Ascending aorta (tissue), 2 donors: Measurements from ENCODE around the gene CTNND2. TPM values are rescaled to one million over a fixed set of nuclear protein-coding genes. Genes with fewer than 3 reads are reported as not detected.

Source experiments
- DNase-seq, 2 donors: peaks; one replicate each; pipeline ENCODE4 v3.0.0-alpha.2; 2019; ENCODE audit warnings: low spot score in 2 of 2
- H3K27ac ChIP-seq, 2 donors: fragments of 200-600 bp; sonication (generic); one replicate each; pipeline ENCODE4 v1.5.1; 2016 to 2017; ENCODE audit warnings: mild to moderate bottlenecking in 1 of 2
- H3K27me3 ChIP-seq: fragments of 200-600 bp; sonication (generic); one replicate; pipeline ENCODE4 v1.5.1; 2017
- H3K36me3 ChIP-seq, 2 donors: fragments of 200-600 bp; sonication (generic); one replicate each; pipeline ENCODE4 v1.5.1; 2016
- H3K4me1 ChIP-seq, 2 donors: fragments of 200-600 bp; sonication (generic); one replicate each; pipeline ENCODE4 v1.5.1; 2016 to 2017; ENCODE audit warnings: mild to moderate bottlenecking in 1 of 2
- H3K4me3 ChIP-seq, 2 donors: fragments of 200-600 bp; sonication (generic); one replicate each; pipeline ENCODE4 v1.5.1; 2016 to 2017; ENCODE audit warnings: mild to moderate bottlenecking in 1 of 2
- H3K9me3 ChIP-seq, 2 donors: fragments of 200-600 bp; sonication (generic); one replicate each; pipeline ENCODE4 v1.5.1; 2016
- intact Hi-C: fragments of 100-400 bp; cut with DNase I; formaldehyde crosslinking; loops from one replicate; pipeline ENCODE4 v1.15.1; 2023
- total RNA-seq: library from RNA; depleted of rRNA; stranded (reverse); fragments of >200 nt; gene quantifications from one replicate; pipeline ENCODE4 v1.1.0, GENCODE V29; 2016
- TF ChIP-seq, protein P1 (sequence below), 3 experiments: fragments of 200-600 bp in 2 of 3; fragments of 450-650 bp in 1 of 3; sonication (generic) in 2 of 3; IDR thresholded peaks; one replicate each; pipeline ENCODE4 v1.5.1; 2016 to 2019; ENCODE audit warnings: antibody characterized with exemption in 3 of 3, mild to moderate bottlenecking in 1 of 3, moderate library complexity in 1 of 3

Gene CTNND2
- total RNA-seq, 1 donor from 2014 or later: 0.11 TPM

DNA sequence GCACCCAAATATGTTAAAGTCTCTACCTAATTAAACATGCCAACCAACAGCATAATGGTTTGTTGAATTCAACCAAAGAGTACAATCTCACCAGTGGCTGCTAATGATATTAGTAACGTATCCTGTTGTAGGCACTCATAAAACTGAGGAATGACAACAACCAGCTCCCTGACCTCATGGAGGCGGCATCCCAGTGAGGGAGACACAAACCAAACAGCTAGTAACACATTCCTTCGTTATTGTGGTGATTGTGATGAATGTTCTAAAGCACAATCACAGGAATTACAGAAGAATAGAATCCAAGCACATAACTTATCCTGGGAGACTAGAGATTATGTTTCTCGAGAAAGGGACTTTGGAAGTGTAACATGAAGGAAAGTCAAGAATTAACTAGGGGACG, 224.6 kb downstream of the CTNND2 start:
- TF ChIP-seq, protein P1, sequence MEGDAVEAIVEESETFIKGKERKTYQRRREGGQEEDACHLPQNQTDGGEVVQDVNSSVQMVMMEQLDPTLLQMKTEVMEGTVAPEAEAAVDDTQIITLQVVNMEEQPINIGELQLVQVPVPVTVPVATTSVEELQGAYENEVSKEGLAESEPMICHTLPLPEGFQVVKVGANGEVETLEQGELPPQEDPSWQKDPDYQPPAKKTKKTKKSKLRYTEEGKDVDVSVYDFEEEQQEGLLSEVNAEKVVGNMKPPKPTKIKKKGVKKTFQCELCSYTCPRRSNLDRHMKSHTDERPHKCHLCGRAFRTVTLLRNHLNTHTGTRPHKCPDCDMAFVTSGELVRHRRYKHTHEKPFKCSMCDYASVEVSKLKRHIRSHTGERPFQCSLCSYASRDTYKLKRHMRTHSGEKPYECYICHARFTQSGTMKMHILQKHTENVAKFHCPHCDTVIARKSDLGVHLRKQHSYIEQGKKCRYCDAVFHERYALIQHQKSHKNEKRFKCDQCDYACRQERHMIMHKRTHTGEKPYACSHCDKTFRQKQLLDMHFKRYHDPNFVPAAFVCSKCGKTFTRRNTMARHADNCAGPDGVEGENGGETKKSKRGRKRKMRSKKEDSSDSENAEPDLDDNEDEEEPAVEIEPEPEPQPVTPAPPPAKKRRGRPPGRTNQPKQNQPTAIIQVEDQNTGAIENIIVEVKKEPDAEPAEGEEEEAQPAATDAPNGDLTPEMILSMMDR (IDR thresholded peaks at IDR 0.05): no peak
- Histone ChIP-seq H3K4me3 (no peak overlapping the region), H3K27ac (no peak overlapping the region), H3K4me1 (no peaks in the 10 kb centered on the region), H3K9me3 (no peaks in the 10 kb centered on the region), H3K36me3 (no peaks in the 10 kb centered on the region), H3K27me3 (no peaks in the 10 kb centered on the region)
- intact Hi-C loops: no loop called here
- no peak for DNase-seq

DNA sequence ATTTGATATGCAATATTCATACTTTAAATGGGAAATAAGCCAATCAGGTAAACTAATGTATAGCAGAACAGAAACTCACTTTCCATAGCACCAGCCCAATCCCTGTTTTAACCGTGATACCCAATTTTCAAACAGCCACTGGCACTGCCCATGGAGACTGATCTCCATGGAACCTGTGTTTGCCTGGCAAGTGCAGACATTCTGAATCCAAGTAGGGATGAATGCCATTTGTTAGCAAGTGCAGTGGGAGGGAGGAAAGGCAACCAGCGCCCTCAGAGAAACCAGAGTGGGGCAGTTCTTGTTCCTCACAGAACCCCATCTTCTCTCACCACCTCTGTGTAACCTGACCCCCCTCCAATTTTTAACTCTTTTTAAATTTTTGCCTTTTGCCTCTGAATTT, 229.1 kb downstream of the CTNND2 start:
- DNase-seq: no peak
- H3K27me3 ChIP-seq: no peaks in the 10 kb centered on the region
- H3K4me3 ChIP-seq: no peak overlapping the region
- H3K36me3 ChIP-seq: no peaks in the 10 kb centered on the region
- no peak overlapping the region for H3K27ac ChIP-seq
- H3K4me1 ChIP-seq: no peaks in the 10 kb centered on the region
- no peaks in the 10 kb centered on the region for H3K9me3 ChIP-seq
- TF ChIP-seq, protein P1 (IDR thresholded peaks at IDR 0.05): no peak
- intact Hi-C loops: no loop called here

DNA sequence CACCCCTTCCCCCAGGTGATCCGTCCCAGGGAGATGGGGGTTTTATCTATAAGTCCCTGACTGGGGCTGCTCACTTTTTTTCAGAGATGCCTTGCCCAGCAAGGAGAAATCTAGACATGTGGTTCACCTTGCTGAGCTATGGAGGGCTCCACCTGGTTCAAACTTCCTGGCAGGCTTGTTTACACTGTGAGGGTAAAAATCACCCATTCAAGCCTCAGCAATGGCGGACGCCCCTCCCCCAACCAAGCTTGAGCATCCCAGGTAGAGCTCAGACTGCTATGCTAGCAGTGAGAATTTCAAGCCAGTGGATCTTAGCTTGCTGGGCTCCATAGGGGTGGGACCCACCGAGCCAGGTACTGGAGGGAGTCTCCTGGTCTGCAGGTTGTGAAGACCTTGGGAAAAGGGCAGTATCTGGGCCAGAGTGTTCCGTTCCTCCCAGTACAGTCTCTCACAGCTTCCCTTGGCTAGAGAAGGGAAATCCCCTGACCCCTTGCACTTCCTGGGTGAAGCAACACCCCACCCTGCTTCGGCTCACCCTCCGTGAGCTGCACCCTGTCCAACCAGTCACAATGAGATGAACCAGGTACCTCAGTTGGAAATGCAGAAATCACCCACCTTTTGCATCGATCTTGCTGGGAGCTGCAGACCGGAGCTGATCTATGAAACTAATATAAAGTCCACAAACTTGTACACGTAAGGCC, 231.7 kb downstream of the CTNND2 start:
- H3K4me3 ChIP-seq: no peak overlapping the region
- TF ChIP-seq, protein P1 (IDR thresholded peaks at IDR 0.05): no peak
- no peak for DNase-seq
- H3K36me3 ChIP-seq: no peaks in the 10 kb centered on the region
- H3K27ac ChIP-seq: no peak overlapping the region
- H3K9me3 ChIP-seq: no peaks in the 10 kb centered on the region
- no peaks in the 10 kb centered on the region for H3K4me1 ChIP-seq
- intact Hi-C loops: no loop called here
- no peaks in the 10 kb centered on the region for H3K27me3 ChIP-seq

DNA sequence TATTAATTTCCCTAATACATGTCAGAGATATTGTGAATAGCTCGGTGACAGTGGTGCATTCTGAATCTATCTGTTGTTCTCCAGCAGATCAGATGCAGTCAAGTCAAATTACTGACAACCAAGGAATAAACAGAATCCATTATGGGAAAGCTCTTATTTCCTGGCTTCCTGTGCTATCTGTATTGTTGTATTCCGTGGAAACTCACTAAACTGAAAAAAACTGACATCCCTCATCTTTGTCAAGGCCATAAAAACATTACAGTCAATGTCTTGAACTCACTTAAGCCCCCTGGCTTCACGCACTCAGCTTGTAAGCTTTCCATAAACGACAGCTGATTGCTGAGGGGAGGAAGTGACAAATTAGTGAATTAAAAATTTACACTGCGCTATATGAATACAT, 245.9 kb downstream of the CTNND2 start:
- intact Hi-C loops: no loop called here
- Histone ChIP-seq H3K27me3 (no peaks in the 10 kb centered on the region), H3K27ac (no peak overlapping the region), H3K36me3 (no peaks in the 10 kb centered on the region), H3K9me3 (no peaks in the 10 kb centered on the region), H3K4me3 (no peak overlapping the region), H3K4me1 (no peaks in the 10 kb centered on the region)
- DNase-seq: no peak
- TF ChIP-seq, protein P1 (IDR thresholded peaks at IDR 0.05): no peak

DNA sequence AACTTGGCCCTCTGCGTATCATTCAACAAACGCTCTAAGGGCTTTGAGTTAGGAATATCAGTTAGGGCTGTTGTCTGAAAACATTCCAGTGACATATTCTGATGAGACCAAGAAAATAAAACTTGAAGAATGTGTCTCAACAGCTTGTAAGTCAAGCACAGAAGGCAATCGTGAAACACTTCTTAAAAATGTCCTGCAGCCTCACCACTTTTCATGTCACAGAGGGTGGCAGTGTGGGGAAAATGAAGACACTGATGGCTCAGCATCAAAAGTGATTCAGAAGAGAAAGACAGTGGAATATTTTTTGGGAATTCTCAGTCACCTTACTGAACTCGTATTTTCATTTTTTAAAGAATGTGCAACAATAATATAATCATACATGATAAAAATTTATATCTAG, 247.3 kb downstream of the CTNND2 start:
- Histone ChIP-seq H3K27me3 (no peaks in the 10 kb centered on the region), H3K36me3 (no peaks in the 10 kb centered on the region), H3K4me1 (no peaks in the 10 kb centered on the region), H3K4me3 (no peak overlapping the region), H3K9me3 (no peaks in the 10 kb centered on the region), H3K27ac (no peak overlapping the region)
- no peak for DNase-seq
- TF ChIP-seq, protein P1 (IDR thresholded peaks at IDR 0.05): no peak
- intact Hi-C loops: no loop called here

DNA sequence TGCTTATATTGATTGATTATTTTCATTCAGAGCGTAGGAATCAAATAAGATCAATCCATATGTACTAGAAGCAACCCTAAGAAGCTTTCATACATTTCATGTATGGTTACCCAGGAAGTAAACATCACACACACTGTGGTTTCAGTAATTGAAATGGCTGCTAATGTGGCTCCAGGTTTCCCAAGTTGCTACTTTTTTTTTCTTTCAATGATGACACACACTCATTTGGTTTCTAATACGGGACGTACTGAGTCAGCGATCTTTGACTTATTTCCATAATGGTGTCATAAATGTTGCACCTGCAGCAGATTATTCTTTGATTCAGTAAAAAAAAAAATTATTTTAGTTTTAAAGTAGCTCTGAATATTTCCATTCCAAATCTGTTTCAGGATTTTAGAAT, 248.6 kb downstream of the CTNND2 start:
- H3K36me3 ChIP-seq: no peaks in the 10 kb centered on the region
- no peaks in the 10 kb centered on the region for H3K4me1 ChIP-seq
- no peak for DNase-seq
- H3K27me3 ChIP-seq: no peaks in the 10 kb centered on the region
- H3K4me3 ChIP-seq: no peak overlapping the region
- no peak overlapping the region for H3K27ac ChIP-seq
- no peaks in the 10 kb centered on the region for H3K9me3 ChIP-seq
- TF ChIP-seq, protein P1 (IDR thresholded peaks at IDR 0.05): no peak
- intact Hi-C loops: no loop called here
